OCI-LY3 (cell line): ENCODE results near the gene RBM42.

Source experiments
- CTCF ChIP-seq: fragments of 200-600, 300-600 bp; sonication (generic); IDR thresholded peaks from 2 replicates; pipeline ENCODE4 v1.5.1; 2014; ENCODE audit warnings: antibody characterized with exemption, low read length, low read depth
- EZH2phosphoT487 ChIP-seq: fragments of 200-600 bp; shearing (Covaris generic); IDR thresholded peaks from 2 replicates; pipeline ENCODE4 v1.6.1; 2018; ENCODE audit warnings: antibody characterized with exemption, mixed run types, low read depth

- TF ChIP-seq CTCF (no peak), EZH2phosphoT487 (no peak)
These were observed 41.5 kb upstream of the RBM42 start for GRCh38 chr19:35587321-35587720.
